ENCODE data around the gene DYNLRB1.

Gene DYNLRB1

GRCh38 chr20:34559311-34560140 lies 43.3 kb downstream of the DYNLRB1 start:
- DNase-seq: no peak

- no peak for DNase-seq
Observed at GRCh38 chr20:34560141-34560523, 43.9 kb downstream of the DYNLRB1 start.

- no peak for DNase-seq
Observed at GRCh38 chr20:34560614-34561013, 44.4 kb downstream of the DYNLRB1 start.

GRCh38 chr20:34561661-34562060 lies 45.4 kb downstream of the DYNLRB1 start:
- no peak for DNase-seq

- DNase-seq: no peak
Observed at GRCh38 chr20:34562641-34563040, 46.4 kb downstream of the DYNLRB1 start.

GRCh38 chr20:34564833-34565232 lies 48.6 kb downstream of the DYNLRB1 start:
- no peak for DNase-seq

- no peak for DNase-seq
Observed at GRCh38 chr20:34566978-34567891, 51.0 kb downstream of the DYNLRB1 start.

- DNase-seq: no peak
Observed at GRCh38 chr20:34567892-34568865, 52.0 kb downstream of the DYNLRB1 start.

- no peak for DNase-seq
Observed at GRCh38 chr20:34569598-34569997, 53.4 kb downstream of the DYNLRB1 start.

GRCh38 chr20:34570859-34571306 lies 54.7 kb downstream of the DYNLRB1 start:
- no peak for DNase-seq

GRCh38 chr20:34571753-34572152 lies 55.5 kb downstream of the DYNLRB1 start:
- no peak for DNase-seq

- DNase-seq: no peak
Observed at GRCh38 chr20:34573541-34574300, 57.5 kb downstream of the DYNLRB1 start.

- DNase-seq: no peak
Observed at GRCh38 chr20:34574426-34574825, 58.2 kb downstream of the DYNLRB1 start.

GRCh38 chr20:34574861-34575260 lies 58.6 kb downstream of the DYNLRB1 start:
- DNase-seq: no peak

- DNase-seq: no peak
Observed at GRCh38 chr20:34575271-34575670, 59.0 kb downstream of the DYNLRB1 start.

- DNase-seq: no peak
Observed at GRCh38 chr20:34575756-34576155, 59.5 kb downstream of the DYNLRB1 start.

- DNase-seq: no peak
Observed at GRCh38 chr20:34577061-34577460, 60.8 kb downstream of the DYNLRB1 start.

- no peak for DNase-seq
Observed at GRCh38 chr20:34578025-34578424, 61.8 kb downstream of the DYNLRB1 start.

- no peak for DNase-seq
Observed at GRCh38 chr20:34578521-34578920, 62.3 kb downstream of the DYNLRB1 start.

- DNase-seq: no peak
Observed at GRCh38 chr20:34579191-34579978, 63.2 kb downstream of the DYNLRB1 start.
